HG03354 (cell line): Measurements from ENCODE around the gene SAG.

Experiments used
- ATAC-seq: cut with Tn5 transposase; IDR thresholded peaks from one replicate; pipeline ENCODE4 v1.9.1; 2021; ENCODE audit warnings: mild to moderate bottlenecking; ENCODE audit not compliant: unreplicated experiment, poor library complexity, severe bottlenecking

SAG gene

DNA sequence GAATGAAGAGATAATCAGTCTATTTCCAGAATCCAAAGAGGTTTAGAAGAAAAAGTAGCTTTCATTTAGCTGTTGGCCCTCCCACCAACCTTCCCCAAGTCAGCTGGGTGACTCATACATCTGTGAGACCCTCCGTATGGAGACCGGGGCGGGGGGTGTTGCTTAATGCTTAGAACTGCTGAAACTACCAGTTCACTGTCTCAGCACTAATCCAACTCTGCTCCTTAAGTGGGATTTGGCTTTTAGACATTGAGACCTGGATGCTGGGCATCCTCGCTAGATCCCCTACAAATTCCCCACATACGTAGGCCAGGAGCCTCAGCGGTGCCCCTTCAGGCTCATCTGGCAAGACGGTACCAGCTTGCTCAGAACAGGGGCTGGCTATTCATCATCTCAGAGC lies at the start of gene SAG:
Gene SAG (plus strand): TSS at position 252 of the 400 bp plus-strand sequence. CDS start 1,374 bp downstream, outside the sequence.
- ATAC-seq = no peak

DNA sequence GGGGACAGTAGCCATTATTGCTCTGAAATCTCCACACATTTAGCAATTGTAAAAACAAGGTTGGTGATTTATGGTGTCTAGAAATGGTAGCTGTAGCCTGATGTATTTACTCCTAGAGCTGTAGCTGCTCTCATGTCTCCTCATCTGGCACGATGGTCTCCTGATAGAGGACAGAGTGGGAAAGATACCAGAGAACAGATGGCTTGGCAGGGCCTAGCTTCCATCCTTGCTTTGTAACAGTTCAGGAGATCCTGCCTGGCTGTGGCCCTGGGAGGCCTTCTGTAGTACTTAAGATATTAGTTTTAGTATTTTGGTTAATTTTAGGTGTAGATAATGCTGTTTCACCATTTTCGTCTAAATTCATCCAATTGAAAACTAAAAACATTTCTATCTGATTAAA lies 49.4 kb upstream of the SAG start:
- no peak for ATAC-seq

DNA sequence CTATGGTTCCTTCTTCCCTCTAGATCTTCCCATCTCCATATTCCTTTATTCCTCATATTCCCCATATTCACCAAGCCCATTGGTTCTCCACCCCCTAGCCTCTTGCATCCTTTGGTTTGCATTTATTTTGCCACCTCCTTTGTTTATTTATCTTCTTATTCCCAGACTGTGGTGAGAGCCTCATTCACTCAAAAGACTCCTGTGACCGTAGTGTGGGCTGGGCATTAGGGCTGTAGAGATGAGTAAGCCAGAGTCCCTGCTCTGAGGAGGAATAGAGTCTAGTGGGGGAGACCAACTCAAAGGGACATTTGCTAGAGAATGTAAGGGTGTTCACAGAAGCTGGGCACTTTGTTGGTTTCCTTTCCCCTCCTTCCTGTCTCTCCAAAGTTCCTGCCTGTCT lies 47.9 kb upstream of the SAG start:
- no peak for ATAC-seq

DNA sequence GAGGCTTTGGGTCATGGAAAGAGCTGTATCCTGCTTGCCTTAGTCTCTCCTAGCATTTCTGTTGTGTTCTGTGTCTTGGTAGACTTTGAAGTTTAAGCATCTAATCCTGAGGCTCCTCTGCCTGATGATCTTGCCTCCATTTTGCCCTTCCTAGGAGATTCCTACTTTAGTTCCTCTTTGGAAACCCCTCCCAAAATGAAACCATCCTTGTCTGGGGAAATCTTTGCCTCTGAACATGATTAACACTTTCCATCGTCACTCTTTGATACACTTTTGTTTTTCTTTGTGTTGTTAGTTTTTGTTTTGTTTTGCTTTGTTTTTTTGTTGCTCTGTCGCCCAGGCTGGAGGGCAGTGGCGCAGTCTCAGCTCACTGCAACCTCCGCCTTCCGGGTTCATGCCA lies 47.0 kb upstream of the SAG start:
- ATAC-seq = no peak

DNA sequence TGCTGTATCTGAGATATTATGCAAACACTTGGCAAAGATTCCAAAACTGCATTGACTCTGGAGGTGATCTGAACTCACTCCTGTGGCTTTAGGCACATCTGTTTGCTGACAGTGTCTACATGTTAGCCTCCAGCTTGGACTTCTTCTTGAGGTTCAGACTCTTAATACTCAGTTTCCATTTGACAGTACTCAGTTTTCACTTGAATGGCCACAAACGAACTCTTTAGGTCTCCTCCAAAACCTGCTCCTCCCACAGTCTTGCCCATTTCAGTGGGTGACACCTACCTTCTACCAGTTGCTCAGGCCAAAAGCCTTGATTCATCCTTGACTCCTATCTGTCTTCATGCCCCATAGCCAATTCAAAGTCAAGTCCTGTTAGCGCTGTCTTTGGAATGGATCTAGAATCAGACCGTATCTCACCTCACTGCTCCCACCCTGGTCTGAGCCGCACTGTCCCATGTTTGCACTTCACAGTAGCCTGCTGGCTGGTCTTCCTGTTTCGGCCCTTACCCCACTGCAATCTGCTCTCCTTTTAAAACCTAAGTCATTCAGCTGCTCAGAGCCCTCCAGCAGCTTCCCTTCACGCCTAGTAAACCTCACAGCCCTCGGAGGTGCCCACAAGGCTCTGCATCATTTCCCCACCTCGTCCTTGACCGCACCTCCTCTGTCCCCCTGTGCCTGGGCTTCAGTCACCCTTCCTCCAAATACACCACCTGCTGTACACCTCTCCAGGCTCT lies 45.6 kb upstream of the SAG start:
- ATAC-seq = no peak

DNA sequence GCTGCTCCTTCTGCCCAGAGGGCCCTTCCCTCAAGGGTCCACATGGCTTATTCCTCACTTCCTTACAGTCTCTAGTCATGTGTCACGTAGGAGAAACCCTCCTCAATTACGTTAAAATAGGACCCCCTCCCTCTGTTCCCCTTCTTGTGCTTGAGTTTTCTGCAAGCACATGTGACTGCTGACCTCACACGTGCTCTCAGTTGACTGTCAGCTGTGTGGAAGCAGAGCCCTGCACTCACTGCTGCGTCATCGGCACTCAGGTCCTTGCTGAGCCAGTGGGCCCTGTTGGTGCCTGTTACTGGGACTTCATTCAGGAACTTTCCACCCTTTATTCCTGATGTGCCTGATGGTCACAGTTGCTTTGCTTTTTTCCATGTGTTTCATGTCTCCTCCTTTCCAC lies 45.1 kb upstream of the SAG start:
- ATAC-seq = no peak

DNA sequence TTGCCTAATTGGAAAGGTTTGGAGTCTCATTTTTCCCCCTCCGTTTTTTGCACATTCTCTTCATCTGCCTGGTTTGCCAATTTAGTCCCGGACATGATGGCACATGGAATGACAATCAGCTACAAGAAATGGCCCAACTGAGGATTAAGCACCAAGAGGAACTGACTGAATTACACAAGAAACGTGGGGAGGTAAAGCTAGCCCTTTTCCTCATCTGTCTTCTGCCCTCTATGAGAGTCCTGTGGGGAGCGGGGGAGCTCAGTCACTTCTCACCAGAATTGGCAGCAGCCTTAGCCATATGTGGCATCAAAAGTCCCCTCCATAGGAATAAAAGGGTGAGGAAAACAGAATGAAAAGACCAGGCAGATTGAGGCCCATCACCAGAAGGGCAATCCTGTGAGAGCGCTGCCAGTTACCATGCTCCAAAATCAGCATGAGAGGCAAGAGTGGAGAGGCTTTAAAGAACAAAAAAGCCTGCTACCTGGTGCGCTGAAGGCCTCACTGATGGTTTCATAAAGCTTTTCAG lies 44.5 kb upstream of the SAG start:
- no peak for ATAC-seq

DNA sequence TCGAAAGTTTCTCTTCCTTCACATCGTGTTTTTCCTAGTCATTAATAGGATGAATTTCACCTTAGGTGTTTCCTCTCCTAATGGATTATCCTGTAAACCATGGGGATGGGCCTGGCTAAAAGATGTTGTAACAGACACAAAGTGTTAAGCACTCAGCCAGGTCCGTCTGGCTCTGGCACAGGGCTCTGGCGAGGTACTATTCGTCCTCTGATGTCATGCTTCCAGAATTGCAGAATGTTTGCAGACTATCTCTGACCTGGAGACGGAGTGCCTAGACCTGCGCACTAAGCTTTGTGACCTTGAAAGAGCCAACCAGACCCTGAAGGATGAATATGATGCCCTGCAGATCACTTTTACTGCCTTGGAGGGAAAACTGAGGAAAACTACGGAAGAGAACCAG lies 42.9 kb upstream of the SAG start:
- ATAC-seq = no peak

DNA sequence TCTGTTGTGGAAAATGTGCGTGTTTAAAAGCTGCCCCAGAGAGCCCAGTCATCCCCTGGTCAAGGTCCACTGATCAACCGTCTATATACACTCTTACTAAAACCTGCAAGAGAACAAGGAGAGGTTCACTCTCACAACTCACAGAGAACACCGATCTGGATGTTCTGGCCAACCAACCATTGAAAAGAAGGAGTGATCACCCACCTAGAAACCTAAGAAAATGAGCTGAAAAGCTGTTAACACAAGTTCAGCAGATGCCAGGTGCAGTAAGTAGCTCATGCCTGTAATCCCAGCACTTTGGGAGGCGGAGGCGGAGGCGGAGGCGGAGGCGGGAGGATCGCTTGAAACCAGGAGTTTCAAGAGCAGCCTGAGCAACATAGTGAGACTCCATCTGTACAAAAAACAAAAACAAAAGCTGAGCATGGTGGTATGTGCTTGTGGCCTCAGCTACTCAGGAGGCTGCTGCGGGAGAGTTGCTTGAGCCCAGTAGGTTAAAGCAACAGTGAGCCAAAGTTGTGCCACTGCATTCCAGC lies 41.7 kb upstream of the SAG start:
- no peak for ATAC-seq

DNA sequence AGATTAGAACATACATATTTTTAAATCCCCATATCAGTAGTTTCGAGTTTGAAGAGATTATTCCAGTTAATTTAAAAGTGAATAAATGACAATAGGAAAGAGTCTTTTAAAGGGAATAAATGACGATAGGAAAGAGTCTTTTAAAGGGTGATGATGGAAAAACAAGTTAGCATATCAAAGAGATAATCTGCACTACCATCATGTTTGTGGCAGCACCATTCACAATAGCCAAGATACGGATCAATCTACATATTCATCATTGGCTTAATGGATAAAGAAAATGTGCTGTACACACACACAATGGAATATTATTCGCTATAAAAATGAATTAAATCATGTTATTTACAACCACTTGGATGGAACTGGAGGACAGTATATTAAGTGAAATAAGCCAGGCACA lies 41.1 kb upstream of the SAG start:
- ATAC-seq = no peak

DNA sequence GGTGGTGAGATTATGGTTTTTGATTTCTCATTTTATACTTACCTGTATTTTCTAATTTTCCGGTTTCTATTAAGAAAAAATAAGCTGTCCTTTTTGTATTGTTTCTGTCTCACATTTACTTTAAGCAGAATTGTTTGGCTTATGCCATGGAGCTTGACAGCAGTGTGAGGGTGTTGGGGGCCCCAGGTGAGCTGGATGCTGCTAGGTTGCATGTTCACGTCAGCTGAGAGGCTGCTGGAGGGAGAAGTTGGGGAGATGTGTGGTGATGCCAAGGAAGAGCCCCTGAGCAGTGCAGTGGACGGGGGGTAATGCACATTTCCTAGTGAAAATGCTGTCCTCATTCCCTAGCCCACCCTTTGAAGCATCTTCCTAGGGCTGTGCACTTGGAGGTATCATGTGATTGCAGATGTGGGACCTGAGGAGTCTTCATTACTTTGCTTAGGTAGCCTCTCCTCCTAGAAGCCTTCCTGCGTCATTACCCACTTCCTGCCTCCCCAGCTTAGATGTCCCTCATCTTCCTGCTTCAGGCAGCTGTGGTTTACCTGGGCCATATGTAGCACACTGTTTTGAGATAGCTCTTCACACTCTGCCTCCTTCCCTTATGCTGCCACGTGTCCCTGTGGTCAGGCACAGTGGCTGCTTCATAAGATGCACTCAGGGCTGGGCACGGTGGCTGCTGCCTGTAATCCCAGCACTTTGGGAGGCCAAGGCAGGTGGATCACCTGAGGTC lies 39.9 kb upstream of the SAG start:
- ATAC-seq = peak; percentile 84

DNA sequence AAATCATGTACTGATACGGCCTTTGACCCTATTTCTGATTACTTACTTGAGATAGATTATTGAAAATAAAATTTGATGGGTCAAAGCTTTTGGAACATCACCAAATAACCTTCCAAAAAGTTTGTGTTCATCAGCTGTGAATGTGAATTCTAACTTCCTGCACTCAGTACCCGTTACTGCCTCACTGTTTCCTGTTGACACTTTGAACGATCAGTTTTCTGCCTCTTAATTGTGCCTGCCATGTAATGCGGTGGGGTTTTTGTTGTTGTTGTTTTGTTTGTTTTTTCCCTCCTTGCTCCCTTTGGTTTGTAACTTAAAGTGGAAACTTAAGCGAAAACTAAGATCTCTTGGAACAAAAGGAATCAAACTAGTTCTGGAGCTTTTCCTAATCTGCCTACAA lies 37.2 kb upstream of the SAG start:
- no peak for ATAC-seq

DNA sequence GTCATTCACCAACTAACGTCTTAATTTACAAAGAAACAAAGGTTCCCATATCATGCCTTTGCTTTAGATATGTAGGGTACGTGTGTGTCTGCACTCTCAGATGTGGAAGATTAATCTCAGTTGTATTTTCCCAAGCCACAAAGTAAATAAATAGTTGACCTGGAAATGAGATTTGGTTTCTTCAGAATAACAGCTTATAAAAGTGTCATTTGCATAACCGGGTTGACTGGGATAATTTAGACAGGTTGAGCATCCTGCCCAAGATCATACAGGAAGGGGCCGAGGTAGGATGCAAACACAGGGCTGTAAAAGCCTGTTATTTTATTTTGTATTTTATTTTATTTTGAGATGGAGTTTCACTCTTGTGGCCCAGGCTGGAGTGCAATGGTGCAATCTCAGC lies 36.7 kb upstream of the SAG start:
- no peak for ATAC-seq

DNA sequence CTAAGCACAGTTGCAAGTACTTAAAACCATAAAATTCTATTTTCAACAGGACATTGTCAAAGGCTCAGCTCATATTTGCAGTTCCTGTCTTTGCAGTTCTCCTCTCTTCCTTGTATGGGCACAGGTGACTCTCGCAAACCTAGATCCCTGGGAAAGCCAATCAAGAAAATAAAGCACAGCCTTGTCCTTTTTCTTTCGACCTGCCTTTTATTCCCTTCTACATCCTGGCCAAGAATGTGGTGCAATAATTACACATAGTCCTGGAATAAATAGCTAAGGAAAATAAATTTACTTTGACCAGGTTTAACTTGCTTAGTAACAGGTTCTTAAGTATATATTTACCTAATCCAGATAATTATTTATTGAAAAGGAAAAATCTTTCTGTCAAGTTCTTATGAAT lies 35.9 kb upstream of the SAG start:
- ATAC-seq = no peak

DNA sequence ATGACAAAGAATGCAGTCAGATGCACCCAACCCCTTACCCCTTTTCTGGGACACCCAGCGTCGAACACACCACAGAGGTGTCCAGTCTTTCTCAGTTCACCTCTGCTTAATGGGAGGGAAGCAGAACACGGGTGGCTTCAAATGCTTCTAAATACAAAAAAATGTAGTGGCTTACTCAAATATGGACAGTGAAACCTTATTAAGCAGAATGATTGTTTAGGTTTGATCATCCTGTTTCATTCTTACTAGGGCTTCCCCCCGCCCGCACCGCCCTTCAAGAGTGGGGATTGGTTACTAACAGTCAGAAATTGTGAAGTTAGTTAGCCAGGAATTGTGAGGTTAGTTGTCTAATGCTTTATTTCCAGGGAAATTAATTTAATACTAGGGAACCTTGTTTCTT lies 34.5 kb upstream of the SAG start:
- no peak for ATAC-seq

DNA sequence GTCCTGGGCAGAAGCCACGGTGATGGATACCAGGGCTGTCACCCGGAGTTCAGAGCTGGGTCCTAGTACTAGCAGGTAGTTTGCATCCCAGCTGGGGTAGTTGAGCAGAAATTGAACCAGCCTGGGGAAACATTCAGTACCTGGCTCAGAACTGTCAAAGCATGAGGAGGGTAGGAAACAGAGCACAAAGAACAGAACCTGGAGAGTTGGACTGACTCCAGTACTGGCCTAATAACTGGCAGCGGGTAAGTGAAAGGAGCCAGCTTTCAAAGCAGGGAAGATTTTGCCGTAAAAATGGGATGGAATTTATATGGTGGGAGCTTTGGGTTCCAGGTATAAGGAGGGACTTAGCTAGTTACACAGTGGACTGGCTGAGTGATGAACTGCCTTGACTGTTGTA lies 32.4 kb upstream of the SAG start:
- no peak for ATAC-seq

DNA sequence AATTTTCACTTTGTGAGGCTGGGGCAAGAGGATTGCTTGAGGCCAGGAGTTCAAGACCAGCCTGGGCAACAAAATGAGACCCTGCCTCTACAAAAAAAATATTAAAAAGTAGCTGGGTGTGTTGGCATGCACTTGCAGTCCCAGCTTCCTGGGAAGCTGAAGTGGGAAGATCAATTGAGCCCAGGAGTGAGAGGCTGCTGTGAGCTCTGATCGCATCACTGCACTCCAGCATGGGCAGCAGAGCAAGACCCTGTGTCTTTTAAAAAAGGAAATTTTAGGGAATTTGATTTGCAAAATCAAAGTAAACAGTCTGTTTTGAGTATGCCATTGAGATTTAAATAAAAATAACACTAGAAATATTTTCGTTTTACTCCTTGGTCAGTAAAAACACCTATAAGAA lies 28.7 kb upstream of the SAG start:
- ATAC-seq = no peak

DNA sequence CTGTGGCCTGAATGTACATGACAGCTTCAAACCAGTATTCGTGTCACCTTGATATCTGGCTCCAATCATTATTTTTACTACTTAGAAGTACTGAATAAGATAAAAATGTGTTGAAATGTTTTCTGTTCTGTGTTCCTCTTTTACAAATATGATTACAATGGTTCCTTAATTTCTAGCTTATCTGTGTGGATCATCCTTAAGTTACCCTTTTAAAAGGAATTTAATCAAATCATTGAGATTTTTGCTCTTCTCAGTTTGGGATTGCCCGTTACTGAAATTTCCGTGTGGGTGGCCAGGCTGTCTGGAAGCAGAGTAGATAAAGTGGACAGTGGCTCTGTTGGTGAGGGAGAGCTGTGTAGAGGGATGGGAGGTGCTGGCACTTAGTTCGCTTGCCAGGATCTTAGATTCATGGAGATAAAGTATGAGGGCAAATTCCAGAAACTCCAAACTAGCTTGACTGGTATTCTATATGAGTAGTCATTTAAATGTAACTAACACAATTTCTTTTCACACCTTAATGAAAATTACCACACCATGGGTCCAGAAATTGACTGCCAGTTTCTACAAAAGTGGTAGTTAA lies 27.4 kb upstream of the SAG start:
- no peak for ATAC-seq

DNA sequence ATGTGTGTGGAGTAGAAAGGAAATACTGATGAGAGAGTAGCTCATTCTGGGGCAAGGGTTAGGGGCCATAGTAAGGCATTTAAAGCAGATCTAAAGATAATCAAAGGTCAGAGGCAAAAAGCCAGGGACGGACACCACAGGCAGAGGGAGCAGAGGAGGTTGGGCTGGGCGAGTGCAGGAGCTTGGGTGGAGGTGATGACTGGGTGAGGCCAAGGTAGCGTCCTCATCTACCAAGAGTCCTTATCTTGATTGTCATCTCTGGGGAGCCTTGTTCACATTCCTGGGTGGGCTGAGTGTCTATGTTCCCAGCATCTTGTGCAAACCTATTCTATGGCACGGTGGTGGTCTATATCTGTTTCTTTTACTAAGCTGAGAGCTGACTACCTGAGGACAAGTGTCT lies 26.1 kb upstream of the SAG start:
- ATAC-seq = no peak

DNA sequence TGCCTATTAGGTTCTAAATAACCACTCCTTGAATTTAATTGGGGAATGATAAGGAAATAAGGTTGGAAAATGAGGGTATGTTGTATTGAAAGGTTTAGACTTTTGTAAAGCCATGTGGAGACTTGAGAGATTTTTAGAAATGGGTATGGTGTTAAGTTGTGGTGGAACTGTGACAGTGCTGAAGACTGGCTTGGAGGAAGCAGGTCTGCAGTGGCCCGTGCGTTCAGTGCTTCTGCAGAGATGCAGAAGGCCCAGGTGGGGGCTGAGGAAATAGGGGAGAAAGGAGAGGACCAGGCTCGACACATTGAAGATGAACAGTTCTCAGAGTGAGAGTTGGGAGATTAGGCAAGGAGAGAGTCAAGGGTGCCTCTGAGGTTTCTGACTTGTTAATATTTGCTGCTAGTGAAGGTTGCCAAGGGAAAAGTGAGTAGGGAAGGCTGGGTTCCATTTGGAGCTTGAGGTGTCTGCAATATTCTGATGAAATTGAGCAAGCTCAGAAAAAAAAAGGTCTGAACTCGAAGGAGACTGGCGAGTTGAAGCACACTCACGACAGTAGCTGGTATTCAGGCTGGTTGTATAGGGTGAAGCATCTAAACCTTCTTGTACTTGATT lies 25.5 kb upstream of the SAG start:
- ATAC-seq = no peak
